ENCODE data around the gene DEDD2.

DEDD2 gene

GRCh38 chr19:42169486-42170413 is 47.7 kb downstream of the DEDD2 start:
- no peak for DNase-seq

- DNase-seq, result no peak
These were observed 49.3 kb downstream of the DEDD2 start for GRCh38 chr19:42168206-42168605.

GRCh38 chr19:42166316-42166715 is 51.2 kb downstream of the DEDD2 start:
- no peak for DNase-seq

GRCh38 chr19:42165146-42165545 is 52.3 kb downstream of the DEDD2 start:
- no peak for DNase-seq

GRCh38 chr19:42161616-42162263 is 55.7 kb downstream of the DEDD2 start:
- DNase-seq, result no peak

- no peak for DNase-seq
These were observed 57.5 kb downstream of the DEDD2 start for GRCh38 chr19:42159942-42160341.

GRCh38 chr19:42158926-42159325 is 58.6 kb downstream of the DEDD2 start:
- no peak for DNase-seq

- DNase-seq, result no peak
These were observed 60.9 kb downstream of the DEDD2 start for GRCh38 chr19:42156571-42156970.

GRCh38 chr19:42155796-42156195 is 61.7 kb downstream of the DEDD2 start:
- DNase-seq, result no peak

GRCh38 chr19:42154471-42155323 is 62.8 kb downstream of the DEDD2 start:
- no peak for DNase-seq

GRCh38 chr19:42153672-42154433 is 63.6 kb downstream of the DEDD2 start:
- no peak for DNase-seq

GRCh38 chr19:42152910-42153671 is 64.4 kb downstream of the DEDD2 start:
- DNase-seq, result no peak

GRCh38 chr19:42151782-42152684 is 65.4 kb downstream of the DEDD2 start:
- DNase-seq, result no peak

- DNase-seq, result no peak
These were observed 66.5 kb downstream of the DEDD2 start for GRCh38 chr19:42150911-42151361.

GRCh38 chr19:42150364-42150763 is 67.1 kb downstream of the DEDD2 start:
- no peak for DNase-seq

- no peak for DNase-seq
These were observed 67.9 kb downstream of the DEDD2 start for GRCh38 chr19:42149447-42150202.
